Skeletal muscle tissue (tissue), 4 donors: ENCODE data around the gene ATXN8OS. TPM values are rescaled to one million over a fixed set of nuclear protein-coding genes. Genes with fewer than 3 reads are reported as not detected.
"Not testable (repeated sequence)": the region's sequence is repeated elsewhere in the genome, so short reads cannot be mapped to it uniquely, and the experiment has no call there.

Experiments
- H3K27ac ChIP-seq: one replicate; pipeline ENCODE4 v1.7.0; 2013; ENCODE audit warnings: mild to moderate bottlenecking, low read depth, low read length, inconsistent platforms
- H3K27me3 ChIP-seq, 3 donors: one replicate each; pipeline ENCODE4 v1.7.0; 2013; ENCODE audit warnings: low read length in 3 of 3; ENCODE audit not compliant: control insufficient read depth in 3 of 3, insufficient read depth in 3 of 3
- H3K36me3 ChIP-seq, 3 donors: one replicate each; pipeline ENCODE4 v1.7.0; 2013; ENCODE audit warnings: low read length in 3 of 3; ENCODE audit not compliant: control insufficient read depth in 3 of 3, insufficient read depth in 3 of 3
- H3K4me1 ChIP-seq, 3 donors: one replicate each; pipeline ENCODE4 v1.7.0; 2013; ENCODE audit warnings: low read length in 3 of 3, mild to moderate bottlenecking in 3 of 3; ENCODE audit not compliant: control insufficient read depth in 3 of 3, insufficient read depth in 3 of 3
- H3K4me3 ChIP-seq, 3 donors: one replicate each; pipeline ENCODE4 v1.7.0; 2013; ENCODE audit warnings: low read length in 3 of 3
- H3K9ac ChIP-seq, 3 donors: one replicate each; pipeline ENCODE4 v1.7.0; 2013; ENCODE audit warnings: low read length in 3 of 3, mild to moderate bottlenecking in 3 of 3, moderate library complexity in 2 of 3, low read depth in 1 of 3
- H3K9me3 ChIP-seq, 3 donors: one replicate each; pipeline ENCODE4 v1.7.0; 2013; ENCODE audit warnings: low read length in 3 of 3; ENCODE audit not compliant: control insufficient read depth in 3 of 3
- total RNA-seq: library from RNA; depleted of rRNA; stranded (reverse); fragments of >200 nt; gene quantifications from one replicate; pipeline ENCODE4 v1.2.3, GENCODE V29; 2014
- donor health status: Osteomylitis.

Gene ATXN8OS
- total RNA-seq, 1 donor from 2014 or later: not detected

DNA sequence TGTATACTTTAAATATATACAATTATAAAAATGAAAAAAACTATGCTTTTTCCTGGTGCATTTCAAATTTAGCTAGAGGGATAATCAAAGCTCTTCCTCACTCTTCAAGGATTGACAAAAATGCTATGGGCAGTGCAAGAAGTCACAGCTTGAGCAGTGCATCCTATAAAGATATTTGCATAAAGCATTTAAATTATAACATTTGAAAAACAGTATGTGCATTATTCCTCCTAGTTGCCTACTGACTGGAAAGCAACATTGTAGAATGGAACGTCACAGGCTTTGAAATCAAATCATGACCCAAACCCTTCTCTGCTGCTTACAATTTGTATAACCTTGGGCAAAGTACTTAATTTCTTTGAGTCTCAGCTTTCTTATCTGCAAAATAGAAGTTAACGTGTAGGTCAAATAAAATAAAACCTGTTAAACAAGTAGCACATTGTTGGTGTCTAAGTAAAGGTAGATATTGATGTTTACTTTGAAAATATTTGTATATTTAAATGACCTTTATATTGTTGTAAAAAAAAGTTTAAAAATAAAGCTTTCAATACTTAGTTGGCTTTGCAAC, 9.8 kb downstream of the ATXN8OS start:
- no peaks in the 10 kb centered on the region for H3K9me3 ChIP-seq
- no peaks in the 10 kb centered on the region for H3K4me1 ChIP-seq
- no peaks in the 10 kb centered on the region for H3K36me3 ChIP-seq

DNA sequence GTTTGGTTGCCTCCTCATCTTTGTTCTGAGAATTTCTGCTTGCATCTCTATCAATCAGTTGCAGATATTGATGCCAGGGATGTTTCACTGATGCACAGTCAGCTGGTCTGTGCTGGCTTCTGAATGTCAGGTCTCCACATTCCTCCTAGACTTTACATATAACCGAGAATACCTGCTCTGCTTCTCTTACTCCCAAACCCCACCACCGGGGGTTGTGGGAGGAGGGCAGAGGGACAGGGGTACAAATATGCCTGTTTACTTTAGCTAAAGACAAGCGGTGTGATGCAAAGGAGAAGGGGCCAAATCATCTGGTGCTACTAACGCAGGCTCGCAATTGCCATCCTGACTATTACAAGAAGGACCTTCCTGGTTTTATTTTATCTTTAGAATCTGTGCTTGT, 18.1 kb downstream of the ATXN8OS start:
- Histone ChIP-seq H3K27ac (no peak overlapping the region), H3K9me3 (no peaks in the 10 kb centered on the region), H3K4me3 (no peak overlapping the region), H3K36me3 (no peaks in the 10 kb centered on the region), H3K4me1 (no peaks in the 10 kb centered on the region), H3K27me3 (no peaks in the 10 kb centered on the region), H3K9ac (no peak overlapping the region)

More for the DNA sequence above, 9.8 kb downstream of the ATXN8OS start:
- H3K9ac ChIP-seq: no peak overlapping the region
- no peak overlapping the region for H3K27ac ChIP-seq
- no peaks in the 10 kb centered on the region for H3K27me3 ChIP-seq
- H3K4me3 ChIP-seq: no peak overlapping the region

DNA sequence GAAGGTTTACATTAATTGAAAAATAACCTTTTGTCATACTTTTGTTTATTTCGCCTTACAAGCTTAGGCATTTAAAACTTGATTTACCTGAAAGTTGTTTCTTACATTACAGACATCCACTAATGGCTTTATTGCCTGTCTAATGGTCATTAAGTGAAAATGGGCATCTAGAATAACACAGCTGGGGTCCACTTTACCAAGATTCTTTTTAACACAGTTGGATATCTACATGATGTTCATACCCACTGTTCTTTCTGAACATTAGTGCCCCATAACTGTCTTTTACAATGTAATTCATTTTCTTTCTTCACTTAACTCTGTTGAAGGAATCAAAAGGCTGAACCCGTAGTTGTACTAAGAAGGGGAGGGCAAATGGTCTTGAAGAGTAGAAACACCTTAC, 20.5 kb downstream of the ATXN8OS start:
- Histone ChIP-seq H3K27ac (no peak overlapping the region), H3K27me3 (no peaks in the 10 kb centered on the region), H3K9ac (no peak overlapping the region), H3K36me3 (no peaks in the 10 kb centered on the region), H3K4me1 (no peaks in the 10 kb centered on the region), H3K9me3 (no peaks in the 10 kb centered on the region), H3K4me3 (no peak overlapping the region)

GRCh38 chr13:70142658-70143057, 35.0 kb downstream of the ATXN8OS start:
- H3K4me1 ChIP-seq, H3K9me3 ChIP-seq, H3K27me3 ChIP-seq, H3K4me3 ChIP-seq, H3K9ac ChIP-seq, H3K36me3 ChIP-seq, H3K27ac ChIP-seq: not testable (repeated sequence)

- no peak overlapping the region for H3K27ac ChIP-seq
- no peak overlapping the region for H3K4me3 ChIP-seq
- no peaks in the 10 kb centered on the region for H3K36me3 ChIP-seq
- no peak overlapping the region for H3K9ac ChIP-seq
- no peaks in the 10 kb centered on the region for H3K4me1 ChIP-seq
- H3K27me3 ChIP-seq: no peaks in the 10 kb centered on the region
- no peaks in the 10 kb centered on the region for H3K9me3 ChIP-seq
Measured at GRCh38 chr13:70162141-70162540, 54.5 kb downstream of the ATXN8OS start.

- H3K27ac ChIP-seq: no peak overlapping the region
- no peaks in the 10 kb centered on the region for H3K27me3 ChIP-seq
- H3K9me3 ChIP-seq: no peaks in the 10 kb centered on the region
- H3K4me3 ChIP-seq: no peak overlapping the region
- no peaks in the 10 kb centered on the region for H3K36me3 ChIP-seq
- no peaks in the 10 kb centered on the region for H3K4me1 ChIP-seq
- no peak overlapping the region for H3K9ac ChIP-seq
Measured at GRCh38 chr13:70170689-70171088, 63.1 kb downstream of the ATXN8OS start.

DNA sequence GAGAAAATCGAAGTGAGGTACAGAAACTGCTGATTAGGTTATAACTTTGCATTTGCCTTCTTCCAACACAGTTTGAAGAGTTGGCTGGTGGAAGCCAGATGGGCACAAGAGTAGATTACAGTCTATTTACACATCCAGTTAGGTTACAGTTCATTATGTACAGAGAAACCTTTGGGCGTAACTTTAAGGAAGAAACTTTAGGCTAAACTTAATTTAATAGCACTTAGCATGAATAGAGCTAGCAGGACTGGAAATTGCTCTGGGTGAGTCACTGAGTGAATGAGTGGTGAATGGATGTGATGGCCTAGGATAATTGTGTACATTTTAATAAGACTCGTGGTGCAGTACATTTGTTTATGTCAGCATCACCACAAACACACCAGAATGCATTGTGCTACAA, 63.5 kb downstream of the ATXN8OS start:
- Histone ChIP-seq H3K9ac (no peak overlapping the region), H3K4me1 (no peaks in the 10 kb centered on the region), H3K36me3 (no peaks in the 10 kb centered on the region), H3K4me3 (no peak overlapping the region), H3K9me3 (no peaks in the 10 kb centered on the region), H3K27me3 (no peaks in the 10 kb centered on the region), H3K27ac (no peak overlapping the region)

DNA sequence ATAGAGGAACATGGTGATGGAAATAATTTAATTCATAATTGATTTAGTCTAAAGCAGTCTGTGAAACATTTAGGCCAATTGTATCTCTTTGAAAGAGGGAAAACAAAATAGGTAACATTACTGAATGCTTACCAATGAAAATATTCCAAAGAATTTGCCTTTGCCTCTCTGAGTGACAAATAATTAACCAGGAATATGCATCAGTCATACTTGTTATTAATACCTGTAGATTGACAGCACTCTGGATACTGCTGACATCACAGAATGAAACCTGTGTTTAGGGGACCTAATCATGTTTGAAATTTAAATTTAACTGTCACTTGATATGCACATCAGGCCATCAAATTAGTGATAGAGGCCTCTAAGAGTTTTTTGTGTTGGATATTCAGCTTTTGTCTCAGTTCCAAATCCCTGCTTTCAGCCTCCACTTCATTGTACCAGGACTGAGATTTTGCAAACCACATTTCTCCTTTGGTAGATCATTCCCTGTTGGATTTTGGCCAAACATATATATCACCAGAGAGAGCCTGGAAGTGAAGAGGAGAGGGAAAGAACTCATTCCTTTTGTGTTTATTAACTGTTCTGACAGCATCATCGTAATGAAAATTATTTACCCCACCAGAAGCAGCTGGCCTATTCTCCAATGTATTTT, 65.4 kb downstream of the ATXN8OS start:
- Histone ChIP-seq H3K4me1 (no peaks in the 10 kb centered on the region), H3K9me3 (no peaks in the 10 kb centered on the region), H3K27ac (no peak overlapping the region), H3K9ac (no peak overlapping the region), H3K4me3 (no peak overlapping the region), H3K27me3 (no peaks in the 10 kb centered on the region), H3K36me3 (no peaks in the 10 kb centered on the region)

DNA sequence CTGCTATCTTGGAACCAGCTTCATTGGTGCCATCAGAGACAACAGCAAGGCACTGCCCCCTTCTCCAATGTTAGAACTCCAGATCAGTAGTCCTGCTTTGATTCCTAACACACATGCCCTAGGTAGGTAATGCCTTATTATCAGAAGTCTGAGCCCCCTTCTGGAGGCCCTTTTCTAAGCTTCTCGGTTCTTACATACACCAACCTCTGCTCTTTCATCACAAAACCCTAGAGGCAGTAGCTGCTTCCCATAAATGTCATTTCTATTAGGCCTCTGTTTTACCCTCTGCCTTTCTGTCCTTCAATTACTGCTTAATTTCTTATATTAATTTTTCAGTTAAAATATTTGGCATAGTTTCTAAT, 66.0 kb downstream of the ATXN8OS start:
- Histone ChIP-seq H3K9ac (no peak overlapping the region), H3K27me3 (no peaks in the 10 kb centered on the region), H3K9me3 (no peaks in the 10 kb centered on the region), H3K4me3 (no peak overlapping the region), H3K4me1 (no peaks in the 10 kb centered on the region), H3K27ac (no peak overlapping the region), H3K36me3 (no peaks in the 10 kb centered on the region)

DNA sequence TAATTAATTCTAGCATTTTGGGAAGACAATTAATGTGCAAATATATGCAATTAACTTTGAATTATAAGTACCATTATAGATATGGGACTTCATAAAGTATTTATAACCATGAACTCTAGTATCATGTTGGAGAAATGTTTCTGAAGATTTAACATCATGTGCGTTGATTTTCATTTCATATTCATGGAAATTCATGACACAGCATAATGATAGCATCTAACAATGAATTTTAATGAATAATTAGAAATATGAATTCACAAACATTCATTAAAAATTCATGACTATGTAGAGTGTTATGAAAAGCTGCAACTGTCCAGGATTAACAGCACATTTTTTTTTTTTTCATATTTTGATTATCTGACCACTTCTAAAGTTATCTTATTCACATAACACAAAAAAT, 70.7 kb downstream of the ATXN8OS start:
- Histone ChIP-seq H3K9me3 (no peaks in the 10 kb centered on the region), H3K4me3 (no peak overlapping the region), H3K9ac (no peak overlapping the region), H3K4me1 (no peaks in the 10 kb centered on the region), H3K27me3 (no peaks in the 10 kb centered on the region), H3K27ac (no peak overlapping the region), H3K36me3 (no peaks in the 10 kb centered on the region)
